HG02885 (cell line): ENCODE data around the gene C4BPA.

Source experiments
- ATAC-seq: cut with Tn5 transposase; IDR thresholded peaks from one replicate; pipeline ENCODE4 v1.9.1; 2021; ENCODE audit warnings: mild to moderate bottlenecking; ENCODE audit not compliant: unreplicated experiment, poor library complexity

Gene C4BPA

GRCh38 chr1:207076181-207076955 is 27.7 kb upstream of the C4BPA start:
- no peak for ATAC-seq

DNA sequence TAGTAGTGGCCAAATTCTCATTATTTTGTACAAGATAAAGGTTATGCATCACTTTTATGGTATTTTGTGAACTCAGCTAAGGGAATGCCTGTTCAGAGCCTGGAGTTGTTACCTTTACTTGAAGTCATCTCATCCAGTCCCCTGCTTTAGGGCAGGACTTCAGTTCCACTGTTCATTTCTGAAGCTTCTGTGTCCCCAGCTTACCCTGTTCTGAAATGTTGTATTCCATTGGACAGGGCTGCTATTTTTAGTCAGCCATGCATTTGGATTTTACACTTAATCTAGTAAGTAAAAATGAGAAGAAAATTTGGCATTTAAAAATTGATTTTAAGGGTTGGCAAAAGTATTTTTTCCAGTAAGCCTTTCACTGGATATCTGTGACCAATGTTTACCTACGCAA is 27.0 kb upstream of the C4BPA start:
- ATAC-seq = no peak

- ATAC-seq = no peak
Measured at GRCh38 chr1:207077470-207078377, 26.3 kb upstream of the C4BPA start.

- no peak for ATAC-seq
Measured at GRCh38 chr1:207078578-207079132, 25.4 kb upstream of the C4BPA start.

GRCh38 chr1:207079706-207080241 is 24.3 kb upstream of the C4BPA start:
- no peak for ATAC-seq

DNA sequence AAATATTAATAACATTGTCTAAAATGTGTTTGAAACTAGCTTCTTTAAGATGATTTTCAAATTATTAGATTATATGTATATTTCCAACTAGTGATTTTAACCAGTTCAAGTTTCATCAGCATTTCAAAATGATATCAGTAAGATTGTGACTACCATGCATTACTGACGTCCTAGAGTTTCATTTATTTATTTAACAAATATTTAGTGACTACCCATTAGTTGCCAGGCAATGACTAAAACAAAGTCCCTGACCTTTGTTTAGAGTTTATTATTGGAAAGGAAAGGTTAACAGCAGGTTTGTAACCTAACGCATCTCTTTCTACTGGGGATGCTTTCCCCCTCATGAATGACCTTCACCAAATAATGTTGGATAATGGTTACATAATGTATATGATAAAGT is 22.9 kb upstream of the C4BPA start:
- ATAC-seq = no peak

DNA sequence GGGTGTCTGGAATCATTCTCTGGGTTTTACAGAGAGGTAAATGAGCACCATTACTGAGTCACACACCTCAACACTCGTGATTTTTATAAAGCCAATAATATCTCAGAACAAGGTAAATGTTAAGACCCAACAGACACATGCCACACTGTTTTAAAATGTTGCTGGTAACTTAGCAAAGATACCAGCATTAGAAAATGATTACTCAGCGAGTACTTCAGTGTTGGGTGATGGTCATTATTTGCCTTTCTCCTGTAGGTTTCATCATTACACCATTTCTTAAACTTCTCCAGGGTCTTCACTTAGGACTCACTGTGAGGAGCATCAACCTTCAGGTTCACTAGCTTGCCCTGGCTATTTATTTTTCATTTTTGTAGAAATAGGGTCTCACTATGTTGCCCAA is 22.2 kb upstream of the C4BPA start:
- ATAC-seq = no peak

GRCh38 chr1:207084232-207084631 is 19.8 kb upstream of the C4BPA start:
- ATAC-seq = no peak

- ATAC-seq = peak; percentile 68
Measured at GRCh38 chr1:207084701-207085180, 19.3 kb upstream of the C4BPA start.

DNA sequence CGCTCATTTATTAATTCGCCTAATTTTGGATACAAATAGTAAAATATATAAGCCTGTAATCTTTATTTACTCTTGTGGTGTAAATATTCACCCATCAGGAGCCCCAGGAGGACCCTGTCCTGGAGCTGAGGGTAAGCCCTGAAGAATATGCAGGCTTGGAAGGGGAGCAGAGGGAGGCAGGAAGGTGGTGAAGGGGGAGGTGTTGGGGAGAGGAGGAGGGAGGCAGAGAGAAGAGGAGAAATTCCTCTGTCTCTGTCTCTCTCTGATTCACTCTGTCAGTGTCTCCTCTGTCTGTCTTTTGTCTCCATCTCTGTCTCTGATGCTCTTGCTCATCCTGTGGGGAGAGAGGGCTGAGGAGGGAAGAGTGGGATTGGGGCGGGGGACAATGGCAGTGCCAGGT is 18.1 kb upstream of the C4BPA start:
- ATAC-seq = no peak

DNA sequence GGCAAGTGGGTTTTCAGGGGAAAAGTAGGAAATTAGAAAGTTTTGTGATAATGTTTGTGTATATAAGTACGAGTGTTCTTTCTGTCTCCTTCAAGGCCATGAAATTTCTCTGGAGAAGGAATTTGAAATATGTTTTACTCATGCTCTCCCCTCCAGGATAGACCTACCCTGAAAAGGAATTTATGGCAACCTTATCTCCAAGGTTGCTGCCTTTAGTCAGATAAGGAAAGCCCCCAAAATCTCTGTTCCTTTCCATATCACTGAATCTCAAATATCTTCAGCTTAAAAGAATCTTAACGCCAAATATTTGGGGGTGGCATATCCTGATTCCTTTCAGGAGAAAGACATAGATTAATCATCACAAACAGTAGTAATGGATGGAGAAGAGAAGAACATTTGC is 15.9 kb upstream of the C4BPA start:
- no peak for ATAC-seq

GRCh38 chr1:207088701-207089626 is 15.1 kb upstream of the C4BPA start, which contains the start of gene C4BPB:
TSS of gene C4BPB (plus strand) at chr1:207088860. CDS start at chr1:207089532, 672 bp downstream.
- ATAC-seq = no peak

DNA sequence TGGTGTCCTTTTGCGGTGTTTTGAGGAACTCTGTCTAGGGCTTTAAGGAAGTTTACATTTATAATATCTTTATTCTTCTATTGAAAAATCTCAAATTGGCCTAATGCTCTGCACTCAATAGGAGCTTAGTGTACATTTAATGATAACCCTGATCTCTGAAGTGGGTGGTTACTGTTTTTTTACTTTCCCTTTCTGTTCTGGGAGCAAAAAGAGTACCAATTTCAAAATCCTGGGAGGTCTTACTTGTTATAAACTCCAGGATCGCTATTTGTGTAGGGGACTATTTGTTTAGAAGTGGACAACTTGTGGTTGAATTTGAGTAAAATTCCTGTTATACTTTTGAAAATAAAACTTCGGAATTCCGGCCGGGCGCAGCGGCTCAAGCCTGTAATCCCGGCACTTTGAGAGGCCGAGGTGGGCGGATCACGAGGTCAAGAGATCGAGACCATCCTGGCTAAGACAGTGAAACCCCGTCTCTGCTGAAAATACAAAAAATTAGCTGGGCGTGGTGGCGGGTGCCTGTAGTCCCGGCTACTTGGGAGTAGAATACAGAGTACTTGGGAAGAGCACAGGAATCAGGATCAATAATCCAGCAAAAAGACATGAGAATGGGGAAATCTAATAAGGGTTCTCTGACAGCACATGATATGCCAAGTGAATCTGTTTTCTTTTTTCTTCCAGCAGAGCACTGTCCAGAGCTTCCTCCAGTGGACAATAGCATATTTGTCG is 14.2 kb upstream of the C4BPA start:
- ATAC-seq = no peak

DNA sequence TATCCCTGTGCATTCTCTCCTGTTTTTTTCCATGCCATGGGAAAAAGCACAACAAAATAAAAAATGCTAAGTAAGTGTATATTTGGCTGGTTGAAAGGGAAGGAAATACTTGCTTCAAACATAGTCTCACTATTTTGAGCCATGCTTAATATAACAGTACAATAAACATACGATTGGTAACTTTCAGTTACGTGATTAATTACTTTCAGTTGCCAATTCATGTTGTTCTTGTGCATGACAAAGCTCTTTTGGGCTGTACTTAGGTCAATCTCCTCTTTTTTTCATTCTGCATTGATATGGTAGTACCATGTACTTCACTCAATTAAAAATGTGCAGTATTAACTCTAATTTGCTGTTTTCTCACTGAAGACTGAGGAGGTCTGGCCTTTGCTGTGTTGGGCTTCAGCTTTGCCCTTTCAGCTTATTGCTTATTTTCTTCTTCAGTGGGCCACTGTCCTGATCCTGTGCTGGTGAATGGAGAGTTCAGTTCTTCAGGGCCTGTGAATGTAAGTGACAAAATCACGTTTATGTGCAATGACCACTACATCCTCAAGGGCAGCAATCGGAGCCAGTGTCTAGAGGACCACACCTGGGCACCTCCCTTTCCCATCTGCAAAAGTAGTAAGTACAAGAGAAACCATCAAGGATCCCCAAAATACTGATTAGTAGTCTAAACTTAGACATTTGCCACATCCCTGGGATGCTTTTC is 12.7 kb upstream of the C4BPA start:
- ATAC-seq = peak; percentile 56

GRCh38 chr1:207093944-207094343 is 10.1 kb upstream of the C4BPA start:
- no peak for ATAC-seq

GRCh38 chr1:207097871-207098324 is 6.1 kb upstream of the C4BPA start:
- ATAC-seq = peak; percentile 94

- no peak for ATAC-seq
Measured at GRCh38 chr1:207101720-207102119, 2.3 kb upstream of the C4BPA start.

DNA sequence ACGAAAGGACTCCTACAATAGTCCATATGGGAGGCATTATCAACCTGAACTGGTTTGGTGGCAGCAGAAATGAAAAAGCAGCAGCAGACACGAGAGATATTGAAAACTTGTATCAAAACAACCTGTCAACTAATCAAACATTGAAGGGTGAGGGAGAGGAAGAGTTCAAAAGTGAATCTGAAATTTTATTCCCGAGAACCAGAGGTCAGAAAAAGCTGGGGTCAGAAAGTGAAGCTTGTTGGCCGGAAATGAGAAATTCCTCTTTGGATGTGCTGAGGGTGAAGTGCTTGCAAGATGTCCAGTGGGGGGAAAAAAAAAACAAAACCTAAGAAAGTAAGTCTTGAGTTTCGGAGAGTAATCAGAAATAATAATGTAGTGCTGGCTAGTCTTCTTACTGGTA is 1.9 kb upstream of the C4BPA start:
- no peak for ATAC-seq
